ENCODE measurements around the gene PHF2.

DNA sequence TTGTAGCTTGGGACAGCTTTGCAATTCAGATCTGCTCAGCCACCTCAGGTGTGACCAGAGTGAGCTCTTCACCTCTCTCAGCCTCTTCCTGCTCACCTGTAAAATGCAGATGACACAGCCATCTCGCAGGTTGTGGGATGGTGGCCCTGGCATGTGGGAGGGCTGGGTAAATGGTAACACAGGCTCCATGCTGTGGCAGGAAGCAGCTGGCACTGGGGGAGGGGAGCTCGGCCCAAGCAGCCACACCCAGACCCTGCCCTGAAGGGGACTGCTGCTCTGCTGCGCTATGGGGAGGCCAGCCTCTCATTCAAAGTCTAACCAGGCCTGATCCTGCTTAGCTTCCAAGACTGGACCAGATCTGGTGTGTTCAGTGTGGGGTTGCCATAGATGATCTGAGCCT, 24.1 kb downstream of the PHF2 start:
- TF ChIP-seq, protein P1, sequence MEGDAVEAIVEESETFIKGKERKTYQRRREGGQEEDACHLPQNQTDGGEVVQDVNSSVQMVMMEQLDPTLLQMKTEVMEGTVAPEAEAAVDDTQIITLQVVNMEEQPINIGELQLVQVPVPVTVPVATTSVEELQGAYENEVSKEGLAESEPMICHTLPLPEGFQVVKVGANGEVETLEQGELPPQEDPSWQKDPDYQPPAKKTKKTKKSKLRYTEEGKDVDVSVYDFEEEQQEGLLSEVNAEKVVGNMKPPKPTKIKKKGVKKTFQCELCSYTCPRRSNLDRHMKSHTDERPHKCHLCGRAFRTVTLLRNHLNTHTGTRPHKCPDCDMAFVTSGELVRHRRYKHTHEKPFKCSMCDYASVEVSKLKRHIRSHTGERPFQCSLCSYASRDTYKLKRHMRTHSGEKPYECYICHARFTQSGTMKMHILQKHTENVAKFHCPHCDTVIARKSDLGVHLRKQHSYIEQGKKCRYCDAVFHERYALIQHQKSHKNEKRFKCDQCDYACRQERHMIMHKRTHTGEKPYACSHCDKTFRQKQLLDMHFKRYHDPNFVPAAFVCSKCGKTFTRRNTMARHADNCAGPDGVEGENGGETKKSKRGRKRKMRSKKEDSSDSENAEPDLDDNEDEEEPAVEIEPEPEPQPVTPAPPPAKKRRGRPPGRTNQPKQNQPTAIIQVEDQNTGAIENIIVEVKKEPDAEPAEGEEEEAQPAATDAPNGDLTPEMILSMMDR (conservative IDR thresholded peaks at IDR 0.05): no peak
- no peak for TF ChIP-seq EZH2 (IDR thresholded peaks at IDR 0.05; ENCODE audit: low read depth)
